Measurements from ENCODE around the gene C19orf38.
A peak's percentile ranks its signal among the peaks of the same experiment; 100 is the strongest.

C19orf38 gene

GRCh38 chr19:10815969-10816644, 32.1 kb upstream of the C19orf38 start:
- no peak overlapping the region for H3K27ac ChIP-seq
- TF ChIP-seq CTCF (IDR thresholded peaks at IDR 0.05) = no peak
- TF ChIP-seq ZFX (IDR thresholded peaks at IDR 0.05; ENCODE audit: borderline replicate concordance) = no peak

DNA sequence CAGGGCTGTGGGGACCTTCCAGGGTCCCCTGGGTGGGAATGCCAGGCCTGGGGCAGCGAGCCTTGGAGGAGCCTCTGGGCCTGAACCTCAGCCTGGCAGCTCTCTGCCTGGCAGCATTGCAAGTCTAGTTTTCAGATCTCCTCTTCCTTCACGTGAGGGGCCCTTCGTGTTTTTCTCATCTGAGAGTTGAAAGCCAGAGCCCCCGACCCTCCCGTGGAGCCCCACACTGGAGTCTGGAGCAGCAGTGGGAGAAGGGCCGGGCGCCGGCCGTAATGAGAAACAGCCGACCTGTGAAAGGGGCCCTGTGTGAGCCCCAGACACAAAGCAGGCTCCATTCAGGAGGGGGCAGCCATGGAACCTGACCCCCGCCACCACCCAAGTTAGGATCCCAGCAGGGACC, 31.5 kb upstream of the C19orf38 start:
- TF ChIP-seq CTCF (IDR thresholded peaks at IDR 0.05) (no peak), ZFX (IDR thresholded peaks at IDR 0.05; ENCODE audit: borderline replicate concordance) (no peak)
- H3K27ac ChIP-seq = no peak overlapping the region

DNA sequence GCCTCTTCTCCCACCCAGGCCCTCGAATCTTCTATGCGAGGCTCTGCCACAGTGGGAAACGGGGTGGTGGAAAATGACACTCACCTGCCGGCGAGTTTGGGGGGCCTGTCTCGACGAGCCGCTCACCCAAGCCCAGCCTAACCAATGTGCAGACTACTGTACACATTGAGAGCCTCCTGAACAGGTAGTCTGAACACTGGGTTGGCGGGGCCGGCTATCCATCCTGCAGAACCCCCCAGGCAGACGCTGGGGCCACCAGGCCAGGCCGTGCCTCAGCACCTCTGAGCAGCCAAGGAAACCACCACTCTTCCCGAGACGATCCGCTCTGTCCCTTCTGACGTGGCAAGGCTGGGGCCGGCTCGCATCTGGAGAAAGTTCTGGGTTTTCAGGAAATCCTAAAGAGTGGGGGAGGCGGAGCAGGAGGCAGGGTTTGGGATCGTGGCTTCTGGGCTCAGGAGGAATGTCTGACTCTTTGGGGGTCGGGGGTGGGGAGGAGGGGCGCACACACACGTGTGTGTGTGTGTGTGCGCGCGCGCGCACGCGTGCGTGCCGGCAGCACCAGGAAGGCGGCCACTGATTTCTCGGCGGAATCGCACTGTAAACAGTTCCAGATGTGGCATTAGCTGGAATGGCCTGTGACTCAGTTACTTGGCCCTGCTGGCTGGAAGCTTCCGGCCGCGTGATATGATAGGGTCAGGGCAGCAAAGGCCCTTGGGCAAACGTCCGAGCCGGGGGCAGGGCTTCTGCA, 30.8 kb upstream of the C19orf38 start:
- H3K27ac ChIP-seq = no peak overlapping the region
- no peak for TF ChIP-seq ZFX (IDR thresholded peaks at IDR 0.05; ENCODE audit: borderline replicate concordance)
- TF ChIP-seq CTCF (IDR thresholded peaks at IDR 0.05) = no peak

DNA sequence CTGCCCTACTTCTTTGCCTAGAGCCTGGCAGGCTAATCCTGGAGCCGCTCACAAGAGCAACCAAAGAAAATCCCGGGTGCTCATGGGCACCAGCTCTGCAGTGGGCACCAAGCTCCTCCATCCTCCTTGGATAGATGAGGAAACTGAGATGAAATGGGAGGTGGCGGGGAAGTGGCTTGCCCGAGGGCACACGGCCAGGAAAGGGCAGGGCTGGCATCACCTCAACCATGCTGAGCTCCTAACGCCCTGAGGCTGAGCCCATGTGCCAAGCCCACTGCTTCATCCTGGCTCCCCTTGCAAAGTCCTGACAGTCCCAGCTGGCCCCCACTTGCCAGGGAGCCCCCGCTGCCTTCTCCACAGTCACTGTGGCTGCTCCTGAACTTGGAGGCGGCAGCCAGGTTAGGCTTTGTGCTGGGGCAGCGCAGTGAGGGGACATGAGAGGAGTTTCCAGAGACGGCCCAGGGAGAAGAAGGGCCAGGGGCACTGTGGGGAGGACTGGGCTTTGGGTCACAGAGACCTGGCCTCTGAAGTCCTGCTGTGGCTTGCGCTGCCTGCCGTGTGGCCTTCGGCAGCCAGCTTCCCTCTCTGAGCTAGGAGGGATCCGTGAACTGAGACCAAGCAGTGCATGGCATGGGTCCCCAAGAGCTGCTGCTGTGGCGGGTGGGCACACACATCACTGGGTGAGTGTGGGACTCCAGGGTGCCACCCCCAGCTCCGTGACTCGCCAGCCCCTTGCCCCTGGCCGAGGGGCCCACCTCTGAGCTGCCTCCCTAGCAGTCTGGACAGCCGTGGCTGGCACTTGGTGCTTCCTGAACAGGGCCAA, 29.7 kb upstream of the C19orf38 start:
- TF ChIP-seq CTCF (IDR thresholded peaks at IDR 0.05) = no peak
- H3K27ac ChIP-seq = no peak overlapping the region

GRCh38 chr19:10819124-10820060, 28.8 kb upstream of the C19orf38 start:
- no peak overlapping the region for H3K27ac ChIP-seq
- TF ChIP-seq CTCF (IDR thresholded peaks at IDR 0.05) = no peak

GRCh38 chr19:10820173-10820572, 28.0 kb upstream of the C19orf38 start:
- H3K27ac ChIP-seq = no peak overlapping the region
- TF ChIP-seq ZFX (IDR thresholded peaks at IDR 0.05; ENCODE audit: borderline replicate concordance) = no peak
- peak; percentile 24; the same call in 1 of the 2 replicates for TF ChIP-seq CTCF (IDR thresholded peaks at IDR 0.05)
